ENCODE results near the gene ID1. TPM values are rescaled to one million over a fixed set of nuclear protein-coding genes. Genes with fewer than 3 reads are reported as not detected.

Gene ID1
- total RNA-seq, 1 experiment from 2014 or later = 88.8 TPM

GRCh38 chr20:31564284-31564683 lies 40.8 kb upstream of the ID1 start:
- no peak for TF ChIP-seq ATF1 (CRISPR knock-in tag; IDR thresholded peaks at IDR 0.05)
- TF ChIP-seq, protein P1, sequence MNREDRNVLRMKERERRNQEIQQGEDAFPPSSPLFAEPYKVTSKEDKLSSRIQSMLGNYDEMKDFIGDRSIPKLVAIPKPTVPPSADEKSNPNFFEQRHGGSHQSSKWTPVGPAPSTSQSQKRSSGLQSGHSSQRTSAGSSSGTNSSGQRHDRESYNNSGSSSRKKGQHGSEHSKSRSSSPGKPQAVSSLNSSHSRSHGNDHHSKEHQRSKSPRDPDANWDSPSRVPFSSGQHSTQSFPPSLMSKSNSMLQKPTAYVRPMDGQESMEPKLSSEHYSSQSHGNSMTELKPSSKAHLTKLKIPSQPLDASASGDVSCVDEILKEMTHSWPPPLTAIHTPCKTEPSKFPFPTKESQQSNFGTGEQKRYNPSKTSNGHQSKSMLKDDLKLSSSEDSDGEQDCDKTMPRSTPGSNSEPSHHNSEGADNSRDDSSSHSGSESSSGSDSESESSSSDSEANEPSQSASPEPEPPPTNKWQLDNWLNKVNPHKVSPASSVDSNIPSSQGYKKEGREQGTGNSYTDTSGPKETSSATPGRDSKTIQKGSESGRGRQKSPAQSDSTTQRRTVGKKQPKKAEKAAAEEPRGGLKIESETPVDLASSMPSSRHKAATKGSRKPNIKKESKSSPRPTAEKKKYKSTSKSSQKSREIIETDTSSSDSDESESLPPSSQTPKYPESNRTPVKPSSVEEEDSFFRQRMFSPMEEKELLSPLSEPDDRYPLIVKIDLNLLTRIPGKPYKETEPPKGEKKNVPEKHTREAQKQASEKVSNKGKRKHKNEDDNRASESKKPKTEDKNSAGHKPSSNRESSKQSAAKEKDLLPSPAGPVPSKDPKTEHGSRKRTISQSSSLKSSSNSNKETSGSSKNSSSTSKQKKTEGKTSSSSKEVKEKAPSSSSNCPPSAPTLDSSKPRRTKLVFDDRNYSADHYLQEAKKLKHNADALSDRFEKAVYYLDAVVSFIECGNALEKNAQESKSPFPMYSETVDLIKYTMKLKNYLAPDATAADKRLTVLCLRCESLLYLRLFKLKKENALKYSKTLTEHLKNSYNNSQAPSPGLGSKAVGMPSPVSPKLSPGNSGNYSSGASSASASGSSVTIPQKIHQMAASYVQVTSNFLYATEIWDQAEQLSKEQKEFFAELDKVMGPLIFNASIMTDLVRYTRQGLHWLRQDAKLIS (CRISPR knock-in tag; IDR thresholded peaks at IDR 0.05; ENCODE audit: borderline replicate concordance) = no peak
- TF ChIP-seq ZBTB43 (CRISPR knock-in tag; IDR thresholded peaks at IDR 0.05) = no peak
- TF ChIP-seq GABPB1 (CRISPR knock-in tag; IDR thresholded peaks at IDR 0.05) = no peak
- no peak for TF ChIP-seq CTCF (IDR thresholded peaks at IDR 0.05)
- TF ChIP-seq, protein P2, sequence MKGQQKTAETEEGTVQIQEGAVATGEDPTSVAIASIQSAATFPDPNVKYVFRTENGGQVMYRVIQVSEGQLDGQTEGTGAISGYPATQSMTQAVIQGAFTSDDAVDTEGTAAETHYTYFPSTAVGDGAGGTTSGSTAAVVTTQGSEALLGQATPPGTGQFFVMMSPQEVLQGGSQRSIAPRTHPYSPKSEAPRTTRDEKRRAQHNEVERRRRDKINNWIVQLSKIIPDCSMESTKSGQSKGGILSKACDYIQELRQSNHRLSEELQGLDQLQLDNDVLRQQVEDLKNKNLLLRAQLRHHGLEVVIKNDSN (CRISPR knock-in tag; IDR thresholded peaks at IDR 0.05) = no peak
- TF ChIP-seq ZNF232 (CRISPR knock-in tag; IDR thresholded peaks at IDR 0.05) = no peak
- TF ChIP-seq FOXP1 (CRISPR knock-in tag; IDR thresholded peaks at IDR 0.05; ENCODE audit: borderline replicate concordance) = no peak
- TF ChIP-seq, protein P3, sequence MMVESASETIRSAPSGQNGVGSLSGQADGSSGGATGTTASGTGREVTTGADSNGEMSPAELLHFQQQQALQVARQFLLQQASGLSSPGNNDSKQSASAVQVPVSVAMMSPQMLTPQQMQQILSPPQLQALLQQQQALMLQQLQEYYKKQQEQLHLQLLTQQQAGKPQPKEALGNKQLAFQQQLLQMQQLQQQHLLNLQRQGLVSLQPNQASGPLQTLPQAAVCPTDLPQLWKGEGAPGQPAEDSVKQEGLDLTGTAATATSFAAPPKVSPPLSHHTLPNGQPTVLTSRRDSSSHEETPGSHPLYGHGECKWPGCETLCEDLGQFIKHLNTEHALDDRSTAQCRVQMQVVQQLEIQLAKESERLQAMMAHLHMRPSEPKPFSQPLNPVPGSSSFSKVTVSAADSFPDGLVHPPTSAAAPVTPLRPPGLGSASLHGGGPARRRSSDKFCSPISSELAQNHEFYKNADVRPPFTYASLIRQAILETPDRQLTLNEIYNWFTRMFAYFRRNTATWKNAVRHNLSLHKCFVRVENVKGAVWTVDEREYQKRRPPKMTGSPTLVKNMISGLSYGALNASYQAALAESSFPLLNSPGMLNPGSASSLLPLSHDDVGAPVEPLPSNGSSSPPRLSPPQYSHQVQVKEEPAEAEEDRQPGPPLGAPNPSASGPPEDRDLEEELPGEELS (CRISPR knock-in tag; IDR thresholded peaks at IDR 0.05) = no peak
- no peak for TF ChIP-seq SP1 (CRISPR knock-in tag; conservative IDR thresholded peaks at IDR 0.05)
- no peak for TF ChIP-seq PREB (CRISPR knock-in tag; IDR thresholded peaks at IDR 0.05; ENCODE audit: borderline replicate concordance)
- TF ChIP-seq SOX15 (CRISPR knock-in tag; IDR thresholded peaks at IDR 0.05) = no peak
- TF ChIP-seq TEAD4 (CRISPR knock-in tag; IDR thresholded peaks at IDR 0.05) = no peak
- no peak for TF ChIP-seq RORB (CRISPR knock-in tag; IDR thresholded peaks at IDR 0.05)
- no peak for TF ChIP-seq ETV6 (CRISPR knock-in tag; IDR thresholded peaks at IDR 0.05)
- no peak for TF ChIP-seq ZNF121 (CRISPR knock-in tag; IDR thresholded peaks at IDR 0.05)
- TF ChIP-seq, protein P4, sequence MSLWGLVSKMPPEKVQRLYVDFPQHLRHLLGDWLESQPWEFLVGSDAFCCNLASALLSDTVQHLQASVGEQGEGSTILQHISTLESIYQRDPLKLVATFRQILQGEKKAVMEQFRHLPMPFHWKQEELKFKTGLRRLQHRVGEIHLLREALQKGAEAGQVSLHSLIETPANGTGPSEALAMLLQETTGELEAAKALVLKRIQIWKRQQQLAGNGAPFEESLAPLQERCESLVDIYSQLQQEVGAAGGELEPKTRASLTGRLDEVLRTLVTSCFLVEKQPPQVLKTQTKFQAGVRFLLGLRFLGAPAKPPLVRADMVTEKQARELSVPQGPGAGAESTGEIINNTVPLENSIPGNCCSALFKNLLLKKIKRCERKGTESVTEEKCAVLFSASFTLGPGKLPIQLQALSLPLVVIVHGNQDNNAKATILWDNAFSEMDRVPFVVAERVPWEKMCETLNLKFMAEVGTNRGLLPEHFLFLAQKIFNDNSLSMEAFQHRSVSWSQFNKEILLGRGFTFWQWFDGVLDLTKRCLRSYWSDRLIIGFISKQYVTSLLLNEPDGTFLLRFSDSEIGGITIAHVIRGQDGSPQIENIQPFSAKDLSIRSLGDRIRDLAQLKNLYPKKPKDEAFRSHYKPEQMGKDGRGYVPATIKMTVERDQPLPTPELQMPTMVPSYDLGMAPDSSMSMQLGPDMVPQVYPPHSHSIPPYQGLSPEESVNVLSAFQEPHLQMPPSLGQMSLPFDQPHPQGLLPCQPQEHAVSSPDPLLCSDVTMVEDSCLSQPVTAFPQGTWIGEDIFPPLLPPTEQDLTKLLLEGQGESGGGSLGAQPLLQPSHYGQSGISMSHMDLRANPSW (CRISPR knock-in tag; conservative IDR thresholded peaks at IDR 0.05; ENCODE audit: low read depth) = no peak
- no peak for TF ChIP-seq ZNF532 (CRISPR knock-in tag; IDR thresholded peaks at IDR 0.05; ENCODE audit: borderline replicate concordance)
- Mint-ChIP-seq H3K27me3 (ENCODE audit: low read depth) (no peaks in the 10 kb centered on the region), H3K4me1 (peaks cover 36% of the 10 kb centered on the region), H3K27ac (peak overlapping the region; percentile 49), H3K9me3 (no peaks in the 10 kb centered on the region), H3K4me3 (no peak overlapping the region), H3K36me3 (peaks cover 46% of the 10 kb centered on the region)
- ATAC-seq (no peak), DNase-seq (ENCODE audit: low spot score) (no peak)
- POLR2A ChIA-PET = no interaction called here
- CTCF ChIA-PET = interaction anchor here (11.9 to 14.0 kb wide), 2 partner anchors 9 to 45 kb away, joined by 321 to 850 read pairs; partner anchors contain the start of gene ID1

Measured in WTC11 (cell line).